Measurements from ENCODE around the gene EMC10. TPM values are rescaled to one million over a fixed set of nuclear protein-coding genes. Genes with fewer than 3 reads are reported as not detected.

Gene EMC10
- total RNA-seq, 2 experiments from 2014 or later, result 49.7 to 50.1 TPM

GRCh38 chr19:50509366-50509765, 33.1 kb downstream of the EMC10 start:
- H3K36me3 Mint-ChIP-seq, result peaks cover 4% of the 10 kb centered on the region
- H3K27me3 Mint-ChIP-seq, result peaks cover 17% of the 10 kb centered on the region
- H3K4me3 Mint-ChIP-seq, result peak overlapping the region; percentile 11
- no peak for DNase-seq
- peaks cover 3% of the 10 kb centered on the region for H3K4me1 Mint-ChIP-seq
- H3K9me3 Mint-ChIP-seq, result no peaks in the 10 kb centered on the region
- no peak overlapping the region for H3K27ac Mint-ChIP-seq

- Mint-ChIP-seq H3K27ac (peak overlapping the region; percentile 92), H3K4me1 (peaks cover 4% of the 10 kb centered on the region), H3K9me3 (no peaks in the 10 kb centered on the region), H3K36me3 (peaks cover 4% of the 10 kb centered on the region), H3K4me3 (peak overlapping the region; percentile 95), H3K27me3 (peaks cover 21% of the 10 kb centered on the region)
- no peak for DNase-seq
These were observed 33.9 kb downstream of the EMC10 start for GRCh38 chr19:50510121-50510670.

- Mint-ChIP-seq H3K4me3 (peak overlapping the region; percentile 95), H3K4me1 (peaks cover 4% of the 10 kb centered on the region), H3K36me3 (peaks cover 4% of the 10 kb centered on the region), H3K27ac (peak overlapping the region; percentile 92), H3K9me3 (no peaks in the 10 kb centered on the region), H3K27me3 (peaks cover 24% of the 10 kb centered on the region)
- no peak for DNase-seq
These were observed 34.4 kb downstream of the EMC10 start for GRCh38 chr19:50510700-50511068.

GRCh38 chr19:50511069-50511822, 34.9 kb downstream of the EMC10 start, which contains the start of gene JOSD2:
Gene JOSD2 (minus strand): TSS chr19:50511191. CDS start chr19:50510431, 760 bp downstream.
- peaks cover 4% of the 10 kb centered on the region for H3K36me3 Mint-ChIP-seq
- peak within 1 kb of the TSS; percentile 95 for H3K4me3 Mint-ChIP-seq
- peaks cover 29% of the 10 kb centered on the region for H3K27me3 Mint-ChIP-seq
- peak; percentile 97 for DNase-seq
- peaks cover 4% of the 10 kb centered on the region for H3K4me1 Mint-ChIP-seq
- peak within 1 kb of the TSS; percentile 92 for H3K27ac Mint-ChIP-seq
- H3K9me3 Mint-ChIP-seq, result no peaks in the 10 kb centered on the region

- peaks cover 36% of the 10 kb centered on the region for H3K27me3 Mint-ChIP-seq
- no peaks in the 10 kb centered on the region for H3K9me3 Mint-ChIP-seq
- H3K4me3 Mint-ChIP-seq, result peak overlapping the region; percentile 95
- H3K4me1 Mint-ChIP-seq, result peaks cover 4% of the 10 kb centered on the region
- peaks cover 4% of the 10 kb centered on the region for H3K36me3 Mint-ChIP-seq
- DNase-seq, result no peak
- H3K27ac Mint-ChIP-seq, result no peak overlapping the region
These were observed 36.0 kb downstream of the EMC10 start for GRCh38 chr19:50512112-50512998.

DNA sequence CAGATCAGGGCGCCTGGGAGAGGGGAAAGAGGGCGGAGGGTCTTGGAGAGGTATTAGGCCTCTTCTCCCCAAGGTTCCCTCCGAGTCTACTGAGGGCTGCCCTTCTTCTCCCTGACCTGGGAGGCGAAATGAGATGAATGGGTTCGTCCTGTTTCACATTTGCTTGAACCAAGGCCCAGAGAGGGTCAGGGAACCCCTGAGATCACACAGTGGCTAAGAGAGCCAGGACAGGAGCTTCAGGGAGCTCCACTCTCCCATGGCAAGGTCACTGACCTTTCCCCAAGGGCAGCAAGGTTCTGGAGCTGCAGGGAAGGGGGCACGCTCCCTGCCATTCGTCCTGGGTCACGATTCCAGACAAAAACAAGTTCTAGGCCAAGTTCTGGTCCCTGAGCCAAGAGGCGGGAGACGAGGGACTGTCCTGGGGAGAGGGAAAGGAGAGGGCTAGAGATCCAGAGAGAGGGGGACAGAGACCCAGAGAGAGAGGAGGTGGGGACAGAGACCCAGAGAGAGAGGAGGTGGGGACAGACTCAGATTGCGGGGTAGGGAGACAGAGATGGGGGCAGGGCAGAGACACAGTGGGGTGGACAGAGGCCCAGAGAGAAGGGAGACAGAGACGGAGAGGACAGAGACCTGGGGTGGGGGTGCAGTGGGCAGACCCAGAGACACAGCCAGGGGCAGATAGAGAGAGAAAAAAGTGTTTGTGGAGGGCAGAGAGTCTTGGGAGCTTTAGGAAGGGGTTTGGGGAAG, 36.9 kb downstream of the EMC10 start:
- peaks cover 4% of the 10 kb centered on the region for H3K4me1 Mint-ChIP-seq
- peak overlapping the region; percentile 6 for H3K27ac Mint-ChIP-seq
- DNase-seq, result no peak
- peaks cover 36% of the 10 kb centered on the region for H3K27me3 Mint-ChIP-seq
- H3K36me3 Mint-ChIP-seq, result peaks cover 4% of the 10 kb centered on the region
- H3K4me3 Mint-ChIP-seq, result no peak overlapping the region
- no peaks in the 10 kb centered on the region for H3K9me3 Mint-ChIP-seq

- H3K36me3 Mint-ChIP-seq, result peaks cover 2% of the 10 kb centered on the region
- H3K27ac Mint-ChIP-seq, result peak within 1 kb of the TSS; percentile 6
- H3K4me1 Mint-ChIP-seq, result peaks cover 4% of the 10 kb centered on the region
- H3K9me3 Mint-ChIP-seq, result no peaks in the 10 kb centered on the region
- no peak for DNase-seq
- no peak within 1 kb of the TSS for H3K4me3 Mint-ChIP-seq
- H3K27me3 Mint-ChIP-seq, result peaks cover 40% of the 10 kb centered on the region
These were observed 37.5 kb downstream of the EMC10 start, which contains the start of gene ASPDH for GRCh38 chr19:50513746-50514345. Gene ASPDH (minus strand): TSS chr19:50513913. CDS start chr19:50513823, 90 bp downstream.

- Mint-ChIP-seq H3K27ac (no peak overlapping the region), H3K27me3 (peaks cover 43% of the 10 kb centered on the region), H3K4me3 (no peak overlapping the region), H3K9me3 (no peaks in the 10 kb centered on the region), H3K4me1 (peaks cover 4% of the 10 kb centered on the region), H3K36me3 (peaks cover 2% of the 10 kb centered on the region)
- DNase-seq, result no peak
These were observed 38.2 kb downstream of the EMC10 start for GRCh38 chr19:50514346-50515167.

- H3K4me3 Mint-ChIP-seq, result no peak overlapping the region
- H3K9me3 Mint-ChIP-seq, result no peaks in the 10 kb centered on the region
- H3K27ac Mint-ChIP-seq, result no peak overlapping the region
- H3K4me1 Mint-ChIP-seq, result peaks cover 4% of the 10 kb centered on the region
- peaks cover 45% of the 10 kb centered on the region for H3K27me3 Mint-ChIP-seq
- no peak for DNase-seq
- H3K36me3 Mint-ChIP-seq, result peaks cover 2% of the 10 kb centered on the region
These were observed 38.9 kb downstream of the EMC10 start for GRCh38 chr19:50515168-50515561.

DNA sequence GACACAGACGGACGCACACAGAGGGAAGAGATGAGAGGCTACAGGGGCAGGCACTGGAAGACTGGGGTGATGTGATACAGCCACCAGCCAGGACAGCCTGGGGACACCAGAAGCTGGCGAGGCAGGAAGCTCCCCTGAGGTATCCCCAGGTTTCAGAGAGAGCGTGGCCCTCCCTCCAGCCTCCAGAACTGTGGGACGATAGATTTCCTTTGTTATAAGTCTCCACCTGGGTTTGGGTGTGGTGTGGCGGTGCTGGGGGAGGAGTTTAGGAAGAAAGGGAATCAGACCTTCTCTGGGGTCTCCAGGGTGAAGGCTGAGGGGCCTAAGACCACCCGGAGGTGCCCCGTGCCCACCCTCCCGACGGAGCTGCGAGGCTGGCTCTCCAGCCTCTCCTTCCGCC, 40.1 kb downstream of the EMC10 start:
- Mint-ChIP-seq H3K36me3 (no peaks in the 10 kb centered on the region), H3K27ac (no peak overlapping the region), H3K9me3 (no peaks in the 10 kb centered on the region), H3K27me3 (peaks cover 43% of the 10 kb centered on the region), H3K4me1 (peaks cover 2% of the 10 kb centered on the region), H3K4me3 (no peak overlapping the region)
- DNase-seq, result no peak

- no peaks in the 10 kb centered on the region for H3K36me3 Mint-ChIP-seq
- H3K4me3 Mint-ChIP-seq, result no peak overlapping the region
- H3K4me1 Mint-ChIP-seq, result peaks cover 2% of the 10 kb centered on the region
- no peaks in the 10 kb centered on the region for H3K9me3 Mint-ChIP-seq
- H3K27ac Mint-ChIP-seq, result no peak overlapping the region
- DNase-seq, result no peak
- H3K27me3 Mint-ChIP-seq, result peaks cover 39% of the 10 kb centered on the region
These were observed 40.8 kb downstream of the EMC10 start for GRCh38 chr19:50516964-50517703.

DNA sequence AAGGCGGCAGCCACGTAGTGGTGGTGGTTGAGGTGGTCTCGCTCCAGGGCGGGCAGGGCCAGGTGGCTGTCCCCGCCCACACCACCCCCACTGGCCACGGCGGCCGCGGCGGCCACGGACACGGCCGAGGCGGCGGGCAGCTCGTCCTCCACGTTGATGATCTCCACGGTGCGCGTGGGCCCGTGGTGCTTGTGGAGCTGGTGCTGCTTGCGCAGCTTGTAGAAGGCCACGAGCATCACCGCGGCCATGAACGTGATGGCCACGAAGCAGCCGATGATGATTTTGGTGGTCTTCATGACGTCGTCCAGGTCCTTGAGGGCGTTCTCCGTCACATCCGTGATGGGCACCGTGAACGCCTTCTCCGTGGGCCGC, 41.4 kb downstream of the EMC10 start:
- Mint-ChIP-seq H3K27me3 (peaks cover 39% of the 10 kb centered on the region), H3K4me1 (peaks cover 2% of the 10 kb centered on the region), H3K9me3 (no peaks in the 10 kb centered on the region), H3K36me3 (no peaks in the 10 kb centered on the region), H3K4me3 (no peak overlapping the region), H3K27ac (no peak overlapping the region)
- no peak for DNase-seq

Measured in activated naive CD8-positive, alpha-beta T cell treated with anti-CD3 and anti-CD28 coated beads for 36 hours (primary cell).